Measurements from ENCODE around the gene DNAH14.

- no peak for TF ChIP-seq CTCF (IDR thresholded peaks at IDR 0.05)
- no peak for TF ChIP-seq EP300 (IDR thresholded peaks at IDR 0.05; ENCODE audit: low read depth)
Measured at GRCh38 chr1:225253784-225254183, 324.3 kb downstream of the DNAH14 start.
